ENCODE measurements around the gene UBN1.

The UBN1 gene

DNA sequence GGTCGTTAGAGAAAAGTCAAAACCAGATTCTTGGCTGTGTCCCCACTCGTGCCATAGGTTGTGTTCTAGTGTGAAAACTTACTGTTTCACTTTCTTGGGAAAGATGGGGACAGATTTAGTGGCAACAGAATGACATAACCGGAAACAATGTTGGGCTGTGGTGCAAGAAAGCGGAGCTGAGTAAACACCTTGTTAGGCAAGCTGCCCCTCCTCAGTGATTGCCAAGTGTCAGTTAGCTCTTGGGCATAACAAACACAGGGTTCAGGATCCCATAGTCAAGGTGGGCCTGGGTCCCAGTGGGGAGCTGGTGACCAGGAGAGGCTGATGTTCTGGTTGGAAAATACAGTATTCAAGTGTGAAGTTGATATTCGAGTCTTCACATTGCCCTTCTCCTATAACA lies 15.4 kb downstream of the UBN1 start:
- no peak for DNase-seq

DNA sequence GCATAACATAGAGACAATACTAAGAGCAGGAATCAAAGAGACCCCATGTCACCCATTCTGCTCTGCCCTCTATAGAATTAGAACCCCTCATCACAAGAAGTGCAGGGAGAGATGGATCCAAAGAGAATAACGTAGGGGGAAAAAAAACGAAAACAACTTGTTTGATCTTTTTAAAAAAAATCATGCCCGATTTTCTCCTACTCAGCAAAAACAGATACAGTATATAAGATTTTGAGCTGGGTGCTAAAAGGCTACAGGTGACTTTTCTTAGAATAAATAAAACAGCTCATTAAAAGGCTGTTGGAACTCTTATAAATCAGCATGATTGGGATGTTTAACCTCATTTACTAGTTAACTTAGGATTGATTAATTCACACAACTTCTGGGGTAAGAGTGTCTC lies 17.4 kb downstream of the UBN1 start:
- DNase-seq, result no peak

DNA sequence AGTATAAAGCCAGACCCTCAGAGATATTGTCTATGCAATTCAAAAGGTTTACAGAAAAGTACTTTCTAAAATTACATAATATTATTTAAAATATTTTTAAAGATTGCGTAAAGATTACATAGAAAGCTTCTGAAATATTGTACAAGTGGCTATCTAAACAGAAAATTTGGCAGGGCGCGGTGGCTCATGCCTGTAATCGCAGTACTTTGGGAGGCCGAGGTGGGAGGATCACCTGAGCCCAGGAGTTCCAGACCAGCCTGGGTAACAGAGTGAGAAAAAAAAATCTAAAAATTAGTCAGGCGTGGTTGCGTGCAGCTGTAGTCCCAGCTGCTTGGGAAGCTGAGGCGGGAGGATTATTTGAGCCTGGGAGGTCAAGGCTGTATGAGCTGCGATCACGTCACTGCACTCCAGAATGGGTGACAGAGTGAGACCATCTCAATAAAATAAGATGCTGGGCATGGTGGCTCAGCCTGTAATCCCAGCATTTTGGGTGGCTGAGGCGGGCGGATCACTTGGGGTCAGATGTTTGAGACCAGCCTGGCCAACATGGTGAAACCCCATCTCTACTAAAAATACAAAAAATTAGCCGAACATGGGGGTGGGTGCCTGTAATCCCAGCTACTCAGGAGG lies 18.1 kb downstream of the UBN1 start:
- no peak for DNase-seq

DNA sequence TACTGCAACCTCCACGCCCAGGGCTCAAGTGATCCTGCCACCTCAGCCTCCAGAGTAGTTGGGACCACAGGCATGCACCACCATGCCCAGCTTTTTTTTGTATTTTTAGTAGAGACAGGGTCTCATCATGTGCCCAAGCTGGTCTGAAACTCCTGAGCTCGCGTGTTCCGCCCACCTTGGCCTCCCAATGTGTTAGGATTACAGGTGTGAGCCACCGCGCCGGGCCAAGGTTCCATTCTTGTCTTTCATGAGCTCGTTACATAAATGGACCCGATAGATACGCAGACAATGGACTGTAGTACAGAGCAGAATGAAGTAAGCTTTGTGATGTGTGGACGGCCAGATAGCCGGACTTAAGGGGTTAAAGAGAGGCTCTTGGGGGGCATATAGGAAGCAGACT lies 19.3 kb downstream of the UBN1 start:
- DNase-seq, result no peak

DNA sequence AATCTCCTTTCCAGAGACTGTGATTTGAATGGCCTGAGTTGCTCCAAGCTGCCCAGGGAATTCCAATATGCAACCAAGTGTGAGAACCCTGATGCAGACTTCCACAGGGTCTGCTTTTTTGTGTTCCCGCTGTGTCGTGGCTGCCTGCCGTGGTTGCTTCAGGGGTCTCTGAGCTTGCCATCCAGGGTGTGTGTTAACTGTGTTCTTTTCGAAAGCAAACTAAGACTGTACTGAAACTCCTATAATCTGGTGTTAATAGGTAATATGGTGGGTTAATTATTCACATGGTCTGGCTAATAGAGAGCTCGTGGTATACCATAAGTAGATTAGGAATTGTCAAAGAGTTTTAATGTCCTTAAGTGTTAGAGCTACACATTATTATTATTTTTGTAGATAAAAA lies 20.7 kb downstream of the UBN1 start:
- DNase-seq, result no peak

DNA sequence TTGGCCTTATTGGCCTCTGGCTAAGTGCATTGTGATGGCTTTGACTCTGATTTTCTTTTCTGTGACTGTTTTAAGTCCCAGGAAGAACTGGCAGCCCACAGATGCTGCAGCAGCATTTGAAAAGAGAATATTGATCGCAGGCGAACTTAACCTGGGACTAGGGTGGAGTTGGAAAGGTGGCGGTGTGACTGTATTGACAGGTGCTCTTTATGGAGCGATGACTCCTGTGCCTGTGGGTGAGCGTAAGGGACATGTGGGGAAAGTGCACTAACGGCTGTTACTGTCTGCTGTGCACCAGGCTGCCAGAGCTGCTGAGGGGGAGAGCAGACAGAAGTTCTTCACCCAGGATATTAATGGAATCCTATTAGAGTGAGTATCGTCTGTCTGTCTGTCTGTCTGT lies 21.3 kb downstream of the UBN1 start:
- no peak for DNase-seq

DNA sequence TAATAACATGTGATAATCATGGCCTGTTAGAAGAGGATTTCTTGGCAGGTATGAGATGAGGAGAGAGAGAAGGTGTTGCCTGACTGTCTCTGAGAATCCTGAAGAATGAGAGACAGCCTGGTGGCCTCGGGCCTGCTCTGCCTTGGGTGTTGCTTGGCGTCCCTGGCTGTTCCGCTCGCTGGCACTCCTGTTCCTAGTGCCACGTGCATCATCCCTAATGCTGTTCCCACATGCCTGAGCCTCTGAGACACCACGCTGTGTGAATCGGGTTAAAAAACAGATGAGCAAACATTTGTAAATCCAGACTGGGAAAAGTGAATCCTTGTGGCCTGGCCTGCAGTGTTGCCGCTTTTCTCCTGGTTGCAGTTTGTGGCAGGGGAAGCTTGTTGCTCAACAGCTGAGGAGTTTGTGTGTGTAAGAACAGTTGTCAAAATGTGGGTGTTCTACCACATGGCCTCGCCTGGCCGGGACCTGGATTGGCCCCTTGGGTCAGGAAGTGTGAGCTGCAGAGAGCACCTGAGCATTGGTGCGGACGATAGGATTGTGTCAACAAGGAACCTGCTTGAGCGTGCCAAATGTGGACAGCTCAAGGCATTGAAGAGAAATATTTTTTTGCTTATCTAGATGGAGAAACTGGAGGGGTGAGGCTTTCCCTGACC lies 22.0 kb downstream of the UBN1 start:
- DNase-seq, result peak in 1 of 14 donors; percentile 36

DNA sequence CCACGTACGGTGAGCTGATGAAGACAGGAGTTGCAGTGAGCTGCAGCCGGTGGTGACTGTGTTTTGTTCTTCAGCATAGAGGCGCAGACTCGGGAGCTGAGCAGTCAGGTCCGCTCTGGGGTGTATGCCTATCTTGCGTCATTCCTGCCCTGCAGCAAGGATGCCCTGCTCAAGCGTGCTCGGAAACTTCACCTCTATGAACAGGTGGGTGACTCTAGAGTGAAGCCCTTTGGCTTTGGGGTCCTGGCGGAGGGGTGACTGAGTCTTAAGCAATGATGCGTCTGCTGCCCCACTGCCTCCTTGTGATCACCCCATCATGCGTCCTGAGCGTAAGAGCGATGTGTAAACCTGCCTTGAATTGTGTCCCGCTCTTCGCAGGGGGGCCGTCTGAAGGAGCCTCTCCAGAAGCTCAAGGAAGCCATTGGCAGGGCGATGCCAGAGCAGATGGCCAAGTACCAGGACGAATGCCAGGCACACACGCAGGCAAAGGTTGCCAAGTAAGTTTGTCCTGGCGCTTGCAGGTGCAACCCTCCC lies 22.9 kb downstream of the UBN1 start:
- DNase-seq, result peak in 3 of 14 donors; percentile 20 to 79 (median 20)

DNA sequence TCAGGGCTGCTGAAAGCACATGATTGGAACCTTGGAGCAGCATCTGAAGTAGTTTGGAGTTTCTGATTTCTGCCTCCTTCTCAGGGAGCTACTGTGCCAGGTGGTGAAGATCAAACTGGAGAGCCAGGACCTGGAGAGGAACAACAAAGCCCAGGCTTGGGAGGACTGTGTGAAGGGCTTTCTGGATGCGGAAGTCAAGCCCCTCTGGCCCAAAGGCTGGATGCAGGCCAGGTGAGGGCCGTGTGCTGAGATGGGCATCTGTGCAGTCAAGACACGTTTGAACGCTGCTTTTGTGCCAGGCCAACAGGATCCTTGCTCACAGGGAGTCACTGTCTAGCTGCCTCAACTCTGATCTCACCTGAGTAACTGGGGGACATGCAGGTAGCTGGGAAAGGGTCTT lies 23.8 kb downstream of the UBN1 start:
- DNase-seq, result no peak

DNA sequence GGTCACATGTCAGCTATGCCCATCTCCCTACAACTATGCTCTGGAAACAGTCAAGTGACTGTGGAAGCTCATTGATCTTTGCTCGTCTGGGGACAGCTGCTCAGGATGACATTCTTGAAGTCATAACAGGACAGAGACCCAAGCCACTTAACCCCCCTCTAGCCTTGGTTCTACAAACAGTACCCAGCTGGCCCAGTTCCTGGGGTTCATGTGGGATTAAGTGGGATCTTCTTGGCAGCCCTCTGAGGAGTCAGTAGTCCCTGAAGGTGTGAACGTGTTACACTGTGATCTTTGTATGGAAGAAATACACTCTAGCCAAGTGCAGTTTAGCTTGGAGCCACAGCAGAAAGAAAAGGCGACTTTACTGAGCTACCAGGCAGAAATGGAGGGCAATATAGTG lies 25.8 kb downstream of the UBN1 start:
- DNase-seq, result no peak

DNA sequence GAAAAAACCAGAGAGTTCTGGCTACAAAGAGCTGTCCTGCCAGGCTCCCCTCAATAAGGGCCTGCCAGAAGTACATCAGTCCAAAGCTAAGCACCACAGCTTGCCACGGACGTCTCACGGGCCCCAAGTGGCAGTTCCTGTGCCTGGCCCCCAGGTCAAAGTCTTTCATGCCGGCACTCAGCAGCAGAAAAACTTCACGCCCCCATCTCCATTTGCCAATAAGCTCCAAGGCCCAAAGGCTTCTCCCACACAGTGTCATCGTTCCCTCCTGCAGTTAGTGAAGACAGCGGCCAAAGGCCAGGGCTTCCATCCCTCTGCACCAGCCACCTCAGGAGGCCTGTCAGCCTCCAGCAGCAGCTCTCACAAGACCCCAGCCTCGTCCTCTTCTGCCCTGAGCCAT lies 27.4 kb downstream of the UBN1 start:
- no peak for DNase-seq

DNA sequence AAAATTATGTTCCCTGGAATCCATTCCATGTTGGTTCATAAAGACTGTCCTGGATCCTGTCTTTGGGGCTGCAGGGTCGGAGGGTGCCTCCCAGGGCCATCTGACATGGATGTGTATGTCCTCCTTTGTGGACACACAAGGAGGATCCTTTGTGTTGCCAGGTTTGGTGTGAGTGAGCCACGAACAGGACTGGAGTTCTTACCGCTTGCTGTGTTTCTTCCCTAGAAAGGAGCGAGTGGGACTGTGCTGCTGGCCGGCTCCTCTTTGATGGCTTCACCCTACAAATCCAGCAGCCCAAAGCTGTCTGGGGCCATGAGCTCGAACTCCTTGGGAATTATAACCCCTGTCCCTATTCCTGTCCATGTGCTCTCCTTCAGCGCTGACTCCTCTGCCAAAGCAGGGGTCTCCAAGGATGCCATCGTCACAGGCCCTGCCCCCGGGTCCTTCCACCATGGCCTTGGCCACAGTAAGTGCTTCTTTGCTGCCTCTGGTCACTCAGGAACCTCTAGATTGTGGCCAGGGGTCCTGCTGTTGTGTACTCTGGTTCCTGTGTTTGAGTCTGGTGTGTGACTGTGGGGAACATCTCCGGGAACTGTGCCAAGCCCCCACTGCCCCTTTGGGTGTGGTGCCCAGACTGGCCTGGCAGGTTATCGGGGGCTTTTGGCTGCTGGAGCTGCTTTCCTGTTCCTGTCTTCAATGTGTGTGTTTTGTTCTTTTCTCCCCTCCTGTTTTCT lies 29.5 kb downstream of the UBN1 start:
- DNase-seq, result no peak

DNA sequence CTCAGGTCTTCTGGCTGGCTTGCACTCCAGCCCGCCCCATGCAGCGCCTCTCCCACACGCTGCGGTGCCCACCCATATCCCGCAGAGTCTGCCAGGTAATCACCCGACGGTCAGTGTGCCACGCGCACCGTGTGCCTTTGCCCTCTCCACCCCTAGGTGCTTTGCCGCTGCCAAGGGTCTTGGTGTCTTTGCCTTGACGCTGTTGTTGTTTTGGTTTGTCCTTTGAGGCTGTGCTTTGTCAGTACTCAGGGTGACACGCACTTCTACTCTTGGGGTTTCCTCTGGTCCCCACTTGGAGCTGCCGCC lies 30.1 kb downstream of the UBN1 start:
- no peak for DNase-seq

DNA sequence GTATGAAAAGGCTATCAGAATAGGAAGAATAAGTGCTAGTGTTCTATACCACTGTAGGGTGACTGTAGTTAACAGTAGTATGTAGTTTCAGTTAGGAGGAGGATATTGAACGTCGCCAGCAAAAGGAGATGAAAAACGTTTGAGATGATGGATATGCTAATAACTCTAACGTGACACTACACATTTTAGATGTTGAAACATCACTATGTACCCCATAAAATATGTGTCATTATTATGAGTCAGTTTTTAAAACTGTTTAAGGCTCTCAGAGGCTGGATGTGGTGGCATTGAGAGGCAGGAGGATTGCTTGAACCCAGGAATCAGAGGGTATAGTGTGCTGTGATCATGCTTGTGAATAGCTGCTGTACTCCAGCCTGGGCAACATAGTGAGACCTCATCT lies 31.8 kb downstream of the UBN1 start:
- no peak for DNase-seq

DNA sequence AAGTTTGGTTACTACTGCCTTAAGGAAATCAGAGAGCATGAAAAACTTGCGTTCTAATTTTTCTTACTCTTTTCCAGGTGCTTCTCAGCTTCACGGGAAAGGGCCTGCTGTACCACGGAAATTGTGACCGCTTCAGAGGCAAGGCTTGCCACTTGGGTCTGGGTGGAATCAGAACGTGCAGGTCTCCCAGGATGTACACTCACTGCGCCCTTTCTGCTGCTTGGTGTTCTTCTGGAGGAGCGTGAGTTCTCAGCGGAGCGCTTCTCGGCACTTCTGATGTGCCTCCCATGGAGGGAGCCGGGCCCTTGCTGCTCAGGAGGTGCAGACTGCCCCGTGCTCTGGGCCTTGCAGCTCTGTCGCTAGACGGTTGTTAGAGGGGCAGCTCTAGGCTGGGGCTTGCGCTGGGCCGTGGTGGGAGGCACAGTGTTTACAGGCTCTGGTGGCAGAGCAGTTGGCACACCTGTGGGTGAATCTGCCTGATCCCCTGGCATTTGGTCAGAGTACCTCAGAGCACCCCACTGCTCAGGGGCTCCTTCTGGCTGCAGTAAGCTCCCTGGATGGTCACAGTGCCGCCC lies 32.8 kb downstream of the UBN1 start:
- DNase-seq, result no peak

DNA sequence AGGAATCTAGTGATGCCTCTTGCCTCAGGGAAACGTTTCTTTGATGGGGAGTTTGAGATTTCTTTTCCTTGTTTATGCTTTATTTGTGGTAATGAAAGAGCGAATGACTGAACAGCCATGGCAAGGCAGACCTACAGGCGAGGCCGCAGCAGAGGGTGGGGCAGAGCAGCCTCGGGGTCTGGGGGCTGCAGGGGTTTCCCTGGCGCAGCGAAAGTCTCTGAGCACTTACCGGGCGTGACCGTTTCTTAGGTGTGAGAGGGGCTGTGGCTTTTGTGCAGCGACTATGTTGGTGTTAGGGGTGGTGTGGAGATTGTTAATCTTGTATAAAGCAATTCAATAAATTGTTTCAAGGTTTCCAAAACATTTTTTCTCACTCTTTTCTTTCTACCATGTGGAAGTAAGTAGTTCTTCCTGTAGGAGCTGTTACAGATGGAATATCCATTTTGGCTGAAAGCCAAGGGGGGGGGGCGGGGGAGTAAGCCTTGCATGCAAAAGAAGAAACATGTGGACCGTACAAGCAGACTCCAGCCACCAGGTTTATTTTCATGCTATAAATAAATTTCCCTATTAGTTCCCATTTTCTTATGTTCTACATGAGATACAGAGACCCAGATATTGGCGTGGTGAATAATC lies 34.8 kb downstream of the UBN1 start:
- DNase-seq, result no peak

DNA sequence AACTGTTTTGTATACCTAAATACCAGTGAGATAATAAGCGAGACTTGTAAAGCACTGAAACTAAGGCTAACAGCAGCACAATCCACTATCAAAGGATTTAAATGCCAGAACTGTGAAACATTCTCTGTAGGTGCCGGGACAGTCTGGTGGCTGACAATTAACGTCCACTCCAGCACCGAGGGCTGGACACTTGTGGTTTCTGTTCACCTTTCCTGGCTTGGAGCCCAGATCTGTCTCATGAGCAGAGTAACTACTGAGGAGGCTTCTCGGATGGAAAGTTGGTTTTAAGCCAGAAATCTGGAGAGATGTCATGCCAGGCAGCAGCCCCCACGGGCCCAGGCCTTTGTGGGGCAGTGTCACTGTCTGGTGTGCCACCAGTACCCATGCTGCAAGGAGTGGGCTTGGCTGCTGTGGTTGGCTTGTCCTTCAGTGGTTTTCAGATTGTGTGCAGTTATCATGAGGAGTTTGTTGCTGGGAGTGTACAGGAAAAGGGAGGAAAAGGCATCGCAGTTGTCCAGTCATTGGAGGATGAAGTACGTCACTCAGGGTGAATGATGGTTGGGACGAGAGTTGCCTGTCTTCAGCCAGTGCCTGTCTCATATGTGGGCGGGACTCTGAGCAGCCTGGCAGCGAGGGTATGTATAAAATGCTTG lies 35.5 kb downstream of the UBN1 start:
- no peak for DNase-seq

DNA sequence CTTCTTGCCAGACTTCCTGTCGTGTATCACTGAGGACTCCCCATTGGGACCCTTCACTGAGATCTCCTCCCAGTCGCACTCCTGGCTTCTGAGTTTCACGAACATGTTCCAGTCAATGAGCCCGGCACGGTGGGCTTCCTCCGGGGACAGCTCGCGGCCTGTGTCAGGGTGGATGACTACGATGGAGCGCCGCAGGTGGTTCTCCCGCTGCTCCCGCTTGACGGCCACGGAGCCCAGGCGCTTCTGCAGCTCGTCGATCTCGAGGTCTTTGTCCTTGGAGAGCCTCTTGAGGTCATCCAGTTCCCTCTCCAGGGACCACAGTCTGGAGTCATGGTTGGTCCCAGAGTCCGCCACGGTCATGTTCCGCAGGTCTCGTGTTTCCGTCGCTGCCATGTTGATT lies 36.2 kb downstream of the UBN1 start:
- no peak for DNase-seq

DNA sequence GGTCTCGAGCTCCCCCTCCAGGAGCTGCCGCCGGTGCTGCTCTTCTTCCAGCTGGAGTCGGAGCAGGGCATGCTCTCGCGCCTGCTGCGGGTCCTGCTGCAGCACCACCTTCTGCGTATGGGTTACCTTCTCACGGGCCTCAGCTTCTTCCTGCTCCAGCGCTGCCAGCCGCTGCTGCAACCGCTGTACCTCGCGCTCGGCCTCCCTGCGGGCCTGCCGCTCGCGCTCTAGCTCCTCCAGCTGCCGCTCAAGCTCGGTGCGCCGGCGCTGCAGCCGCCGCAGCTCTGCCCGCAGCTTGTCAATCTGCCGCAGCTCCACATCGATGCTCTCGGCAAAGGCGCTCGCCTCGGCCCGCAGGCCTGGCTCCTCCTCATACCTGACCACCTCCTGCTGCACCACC lies 36.9 kb downstream of the UBN1 start:
- DNase-seq, result no peak

DNA sequence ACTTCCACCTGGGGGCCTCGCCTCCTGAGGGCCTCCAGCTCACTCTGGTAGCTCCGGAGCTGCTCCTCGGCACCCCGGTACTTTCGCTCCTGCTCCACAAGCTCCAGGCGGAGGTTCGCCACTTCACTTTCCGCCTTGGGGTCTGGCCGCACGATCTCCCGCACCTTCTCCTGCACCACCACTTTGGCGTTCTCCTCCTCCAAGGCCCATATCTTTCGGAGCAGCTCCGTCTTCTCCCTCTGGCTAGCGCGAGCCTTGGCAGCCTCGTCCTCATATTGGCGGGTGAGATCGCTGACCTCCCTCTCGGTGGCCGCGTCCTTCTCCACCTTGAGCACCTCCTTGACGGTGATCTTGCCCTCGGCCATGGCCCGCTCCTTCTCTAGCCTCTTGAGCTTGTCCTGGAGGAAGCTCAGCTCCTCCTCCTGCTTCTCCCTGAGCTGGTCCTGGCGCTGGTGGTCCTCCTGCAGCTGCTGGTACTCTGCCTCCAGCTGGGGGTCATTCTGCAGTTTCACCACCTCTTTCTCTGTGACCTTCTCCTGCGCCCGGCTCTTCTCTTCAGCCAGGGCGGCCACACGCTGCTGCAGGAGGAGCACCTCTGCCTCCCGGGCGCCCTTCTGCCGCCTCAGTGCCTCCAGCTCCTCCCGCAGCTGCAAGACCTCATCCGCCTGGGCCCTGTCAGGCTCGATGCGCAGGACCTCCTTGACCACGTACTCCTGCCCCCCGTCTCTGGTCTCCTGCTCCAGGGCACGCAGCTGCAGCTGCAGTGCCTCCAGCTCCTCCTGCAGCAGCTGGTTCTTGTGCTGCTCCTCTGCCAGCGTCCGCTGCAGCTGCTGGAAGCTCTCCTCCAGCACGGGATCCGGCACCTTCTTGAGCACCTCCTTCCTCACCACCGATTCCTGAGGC lies 37.9 kb downstream of the UBN1 start:
- no peak for DNase-seq

DNA sequence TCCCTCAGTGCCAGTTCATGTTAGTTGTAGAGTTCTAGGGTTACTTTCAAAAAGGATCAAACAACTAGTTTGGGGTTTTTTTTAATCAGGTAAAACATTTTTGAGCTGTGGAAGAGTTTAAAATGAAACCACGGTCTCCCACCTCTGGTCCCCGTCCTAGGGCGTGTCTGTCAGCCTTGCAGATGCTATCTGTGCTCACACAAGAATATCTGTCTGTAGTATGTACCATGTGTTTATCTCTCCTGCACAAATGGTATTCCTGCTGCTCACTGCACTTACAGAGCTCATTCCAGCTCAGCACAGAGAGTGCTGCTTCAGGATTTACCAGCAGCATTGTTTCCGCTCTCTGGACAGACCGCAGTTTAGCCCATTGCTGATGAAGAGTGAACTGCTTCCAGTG lies 38.9 kb downstream of the UBN1 start:
- DNase-seq, result no peak
